ENCODE results near the gene CWC25. TPM values are rescaled to one million over a fixed set of nuclear protein-coding genes. Genes with fewer than 3 reads are reported as not detected.
A peak's percentile ranks its signal among the peaks of the same experiment; 100 is the strongest.

The CWC25 gene
- total and polyA plus RNA-seq, 2 of the 13 experiments (the other 11 are each of a cell fraction or from before 2014, with no cell fraction given) = 15.6 to 22.7 TPM

DNA sequence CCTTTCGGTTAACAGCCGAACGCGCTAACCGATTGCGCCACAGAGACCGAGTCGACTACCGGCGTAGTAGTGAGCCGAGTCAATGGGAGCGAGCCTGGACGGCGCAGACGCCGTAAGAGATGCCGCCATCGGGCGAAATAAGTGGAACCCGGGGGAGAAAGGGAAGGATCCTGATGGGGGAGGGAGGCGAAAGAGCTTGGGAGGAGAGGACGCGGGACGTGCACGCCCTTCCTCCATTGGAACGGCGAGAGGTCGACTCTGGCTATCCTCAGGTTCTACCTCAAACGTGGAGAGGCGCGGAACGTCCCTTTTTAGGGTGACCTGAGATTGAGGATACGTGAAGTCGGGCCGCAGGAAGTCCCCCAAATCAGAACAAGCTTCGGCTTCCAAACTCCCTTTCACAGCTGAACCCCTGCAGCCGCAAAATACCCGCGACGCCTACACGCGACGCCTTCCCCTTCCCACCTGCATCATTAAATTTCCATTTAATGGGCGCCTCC lies 73.3 kb downstream of the CWC25 start (continued):
- TF ChIP-seq MTA1 (CRISPR knock-in tag; IDR thresholded peaks at IDR 0.05; ENCODE audit: borderline replicate concordance) (peak; percentile 53; the same call in 1 of the 2 replicates), RAD21 (CRISPR knock-in tag; IDR thresholded peaks at IDR 0.05) (no peak), LCORL (IDR thresholded peaks at IDR 0.05) (no peak), LCORL (CRISPR knock-in tag; IDR thresholded peaks at IDR 0.05) (peak; percentile 55), SMAD3 (CRISPR knock-in tag; IDR thresholded peaks at IDR 0.05) (peak; percentile 87; the same call in 1 of the 2 replicates), PHF8 (CRISPR knock-in tag; IDR thresholded peaks at IDR 0.05) (peak; percentile 35; the same call in 1 of the 2 replicates), ZNF737 (CRISPR knock-in tag; IDR thresholded peaks at IDR 0.05; ENCODE audit: borderline replicate concordance) (no peak; the same call in 1 of the 2 replicates), ZNF672 (CRISPR knock-in tag; IDR thresholded peaks at IDR 0.05) (no peak), ZNF746 (CRISPR knock-in tag; IDR thresholded peaks at IDR 0.05) (peak; percentile 55; the same call in 1 of the 2 replicates), ZNF101 (CRISPR knock-in tag; IDR thresholded peaks at IDR 0.05; ENCODE audit: borderline replicate concordance, low read depth) (no peak), CHD2 (IDR thresholded peaks at IDR 0.05; ENCODE audit: low read depth, low read length) (0 out of 2 replicates have a peak, but pooled peaks have one; percentile 24), TCF7L2 (IDR thresholded peaks at IDR 0.05; ENCODE audit: low read depth, low read length) (no peak), RARG (CRISPR knock-in tag; IDR thresholded peaks at IDR 0.05; ENCODE audit: low read depth) (no peak)
- TF ChIP-seq, protein P1, sequence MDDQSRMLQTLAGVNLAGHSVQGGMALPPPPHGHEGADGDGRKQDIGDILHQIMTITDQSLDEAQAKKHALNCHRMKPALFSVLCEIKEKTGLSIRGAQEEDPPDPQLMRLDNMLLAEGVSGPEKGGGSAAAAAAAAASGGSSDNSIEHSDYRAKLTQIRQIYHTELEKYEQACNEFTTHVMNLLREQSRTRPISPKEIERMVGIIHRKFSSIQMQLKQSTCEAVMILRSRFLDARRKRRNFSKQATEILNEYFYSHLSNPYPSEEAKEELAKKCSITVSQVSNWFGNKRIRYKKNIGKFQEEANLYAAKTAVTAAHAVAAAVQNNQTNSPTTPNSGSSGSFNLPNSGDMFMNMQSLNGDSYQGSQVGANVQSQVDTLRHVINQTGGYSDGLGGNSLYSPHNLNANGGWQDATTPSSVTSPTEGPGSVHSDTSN (CRISPR knock-in tag; IDR thresholded peaks at IDR 0.05; ENCODE audit: borderline replicate concordance) = no peak
- TF ChIP-seq, protein P2, sequence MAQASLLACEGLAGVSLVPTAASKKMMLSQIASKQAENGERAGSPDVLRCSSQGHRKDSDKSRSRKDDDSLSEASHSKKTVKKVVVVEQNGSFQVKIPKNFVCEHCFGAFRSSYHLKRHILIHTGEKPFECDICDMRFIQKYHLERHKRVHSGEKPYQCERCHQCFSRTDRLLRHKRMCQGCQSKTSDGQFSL (CRISPR knock-in tag; IDR thresholded peaks at IDR 0.05) = peak; percentile 61; the same call in 1 of the 2 replicates
- TF ChIP-seq, protein P3, sequence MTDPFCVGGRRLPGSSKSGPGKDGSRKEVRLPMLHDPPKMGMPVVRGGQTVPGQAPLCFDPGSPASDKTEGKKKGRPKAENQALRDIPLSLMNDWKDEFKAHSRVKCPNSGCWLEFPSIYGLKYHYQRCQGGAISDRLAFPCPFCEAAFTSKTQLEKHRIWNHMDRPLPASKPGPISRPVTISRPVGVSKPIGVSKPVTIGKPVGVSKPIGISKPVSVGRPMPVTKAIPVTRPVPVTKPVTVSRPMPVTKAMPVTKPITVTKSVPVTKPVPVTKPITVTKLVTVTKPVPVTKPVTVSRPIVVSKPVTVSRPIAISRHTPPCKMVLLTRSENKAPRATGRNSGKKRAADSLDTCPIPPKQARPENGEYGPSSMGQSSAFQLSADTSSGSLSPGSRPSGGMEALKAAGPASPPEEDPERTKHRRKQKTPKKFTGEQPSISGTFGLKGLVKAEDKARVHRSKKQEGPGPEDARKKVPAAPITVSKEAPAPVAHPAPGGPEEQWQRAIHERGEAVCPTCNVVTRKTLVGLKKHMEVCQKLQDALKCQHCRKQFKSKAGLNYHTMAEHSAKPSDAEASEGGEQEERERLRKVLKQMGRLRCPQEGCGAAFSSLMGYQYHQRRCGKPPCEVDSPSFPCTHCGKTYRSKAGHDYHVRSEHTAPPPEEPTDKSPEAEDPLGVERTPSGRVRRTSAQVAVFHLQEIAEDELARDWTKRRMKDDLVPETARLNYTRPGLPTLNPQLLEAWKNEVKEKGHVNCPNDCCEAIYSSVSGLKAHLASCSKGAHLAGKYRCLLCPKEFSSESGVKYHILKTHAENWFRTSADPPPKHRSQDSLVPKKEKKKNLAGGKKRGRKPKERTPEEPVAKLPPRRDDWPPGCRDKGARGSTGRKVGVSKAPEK (CRISPR knock-in tag; IDR thresholded peaks at IDR 0.05; ENCODE audit: borderline replicate concordance) = no peak
- TF ChIP-seq, protein P4, sequence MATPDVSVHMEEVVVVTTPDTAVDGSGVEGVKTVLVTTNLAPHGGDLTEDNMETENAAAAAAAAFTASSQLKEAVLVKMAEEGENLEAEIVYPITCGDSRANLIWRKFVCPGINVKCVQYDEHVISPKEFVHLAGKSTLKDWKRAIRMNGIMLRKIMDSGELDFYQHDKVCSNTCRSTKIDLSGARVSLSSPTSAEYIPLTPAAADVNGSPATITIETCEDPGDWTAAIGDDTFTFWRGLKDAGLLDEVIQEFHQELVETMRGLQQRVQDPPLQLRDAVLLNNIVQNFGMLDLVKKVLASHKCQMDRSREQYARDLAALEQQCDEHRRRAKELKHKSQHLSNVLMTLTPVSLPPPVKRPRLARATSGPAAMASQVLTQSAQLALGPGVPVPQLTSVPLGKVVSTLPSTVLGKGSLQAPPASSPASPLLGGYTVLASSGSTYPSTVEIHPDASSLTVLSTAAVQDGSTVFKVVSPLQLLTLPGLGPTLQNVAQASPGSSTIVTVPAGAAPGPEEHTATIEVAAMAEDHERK (CRISPR knock-in tag; IDR thresholded peaks at IDR 0.05; ENCODE audit: low read depth) = 0 out of 2 replicates have a peak, but pooled peaks have one; percentile 55
- TF ChIP-seq, protein P5, sequence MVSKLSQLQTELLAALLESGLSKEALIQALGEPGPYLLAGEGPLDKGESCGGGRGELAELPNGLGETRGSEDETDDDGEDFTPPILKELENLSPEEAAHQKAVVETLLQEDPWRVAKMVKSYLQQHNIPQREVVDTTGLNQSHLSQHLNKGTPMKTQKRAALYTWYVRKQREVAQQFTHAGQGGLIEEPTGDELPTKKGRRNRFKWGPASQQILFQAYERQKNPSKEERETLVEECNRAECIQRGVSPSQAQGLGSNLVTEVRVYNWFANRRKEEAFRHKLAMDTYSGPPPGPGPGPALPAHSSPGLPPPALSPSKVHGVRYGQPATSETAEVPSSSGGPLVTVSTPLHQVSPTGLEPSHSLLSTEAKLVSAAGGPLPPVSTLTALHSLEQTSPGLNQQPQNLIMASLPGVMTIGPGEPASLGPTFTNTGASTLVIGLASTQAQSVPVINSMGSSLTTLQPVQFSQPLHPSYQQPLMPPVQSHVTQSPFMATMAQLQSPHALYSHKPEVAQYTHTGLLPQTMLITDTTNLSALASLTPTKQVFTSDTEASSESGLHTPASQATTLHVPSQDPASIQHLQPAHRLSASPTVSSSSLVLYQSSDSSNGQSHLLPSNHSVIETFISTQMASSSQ (IDR thresholded peaks at IDR 0.05; ENCODE audit: low read depth) = peak; percentile 41; the same call in 1 of the 2 replicates
- TF ChIP-seq, protein P5 (CRISPR knock-in tag; IDR thresholded peaks at IDR 0.05; ENCODE audit: borderline replicate concordance) = no peak

All from HepG2 (cell line).